Central memory CD8-positive, alpha-beta T cell (primary cell): ENCODE data around the gene SNTG2.

Experiments
- ATAC-seq: fragments of 150-1000 bp; cut with Tn5 transposase; replicated peaks from 2 replicates; pipeline ENCODE4 v1.10.0; 2022; ENCODE audit warnings: mild to moderate bottlenecking, moderate FRiP score, moderate number of reproducible peaks; ENCODE audit not compliant: poor library complexity, severe bottlenecking; ENCODE audit errors: extremely low read depth
- DNase-seq, 2 donors: peaks; one replicate each; pipeline ENCODE4 v3.0.0; 2021; ENCODE audit warnings: low spot score in 2 of 2
- H3K27ac Mint-ChIP-seq: one replicate; pipeline ENCODE4 v1.8.0; 2022; ENCODE audit warnings: low read depth, mild to moderate bottlenecking, moderate library complexity, mixed read lengths
- H3K27me3 Mint-ChIP-seq: one replicate; pipeline ENCODE4 v1.8.0; 2022; ENCODE audit warnings: mixed read lengths
- H3K36me3 Mint-ChIP-seq: one replicate; pipeline ENCODE4 v1.8.0; 2022; ENCODE audit warnings: mild to moderate bottlenecking, moderate library complexity, mixed read lengths; ENCODE audit not compliant: insufficient read depth
- H3K4me1 Mint-ChIP-seq: one replicate; pipeline ENCODE4 v1.8.0; 2022; ENCODE audit warnings: mixed read lengths
- H3K4me3 Mint-ChIP-seq: one replicate; pipeline ENCODE4 v1.8.0; 2022; ENCODE audit warnings: mild to moderate bottlenecking, moderate library complexity, mixed read lengths
- H3K9me3 Mint-ChIP-seq: one replicate; pipeline ENCODE4 v1.8.0; 2022; ENCODE audit warnings: mixed read lengths

The SNTG2 gene

DNA sequence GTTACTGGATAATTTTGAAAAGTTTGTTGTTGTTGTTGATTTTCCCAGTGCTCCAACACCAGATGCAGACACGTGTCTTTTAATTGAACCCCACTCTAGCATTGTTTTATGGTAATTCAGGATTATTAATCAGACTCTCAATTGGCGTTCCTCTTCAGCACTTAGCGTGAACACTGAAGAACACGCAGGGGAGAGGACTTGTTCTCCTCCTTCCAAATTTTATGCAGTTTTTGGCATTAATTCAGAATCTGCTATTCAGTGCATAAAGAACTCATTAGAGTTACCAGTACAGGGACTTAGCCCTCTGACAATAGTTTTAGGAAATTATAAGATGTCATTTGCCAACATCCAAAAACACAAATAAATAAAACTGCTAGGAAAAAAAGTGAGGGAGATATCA lies 75.5 kb downstream of the SNTG2 start:
- Mint-ChIP-seq H3K36me3 (no peaks in the 10 kb centered on the region), H3K4me3 (no peak overlapping the region)
- DNase-seq, result no peak

DNA sequence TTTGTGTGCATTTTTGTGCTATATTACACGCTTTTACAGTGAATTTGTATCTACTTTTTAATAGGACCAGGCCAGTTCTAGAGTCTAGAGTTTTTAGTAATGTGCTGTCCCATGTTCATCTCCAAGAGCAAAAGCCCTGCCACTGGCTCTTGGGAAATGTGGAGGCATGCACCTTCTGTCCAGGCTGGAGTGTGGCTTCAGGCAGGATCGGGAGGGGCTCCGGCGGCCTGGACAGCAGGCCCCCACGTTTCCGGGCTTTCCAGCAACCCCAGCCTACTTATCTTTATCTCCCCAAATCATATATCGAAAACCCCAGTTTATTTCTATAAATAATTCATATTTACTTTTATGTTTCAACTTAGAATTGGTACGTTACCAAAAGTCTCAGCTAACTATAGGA lies 78.2 kb downstream of the SNTG2 start:
- no peak for DNase-seq
- ATAC-seq, result no peak
- Mint-ChIP-seq H3K27ac (no peak overlapping the region), H3K4me3 (no peak overlapping the region), H3K4me1 (peaks cover 9% of the 10 kb centered on the region), H3K27me3 (peaks cover 10% of the 10 kb centered on the region), H3K9me3 (no peaks in the 10 kb centered on the region), H3K36me3 (no peaks in the 10 kb centered on the region)

More for the DNA sequence above, 75.5 kb downstream of the SNTG2 start:
- Mint-ChIP-seq H3K4me1 (no peaks in the 10 kb centered on the region), H3K27me3 (peaks cover 10% of the 10 kb centered on the region), H3K9me3 (no peaks in the 10 kb centered on the region), H3K27ac (no peak overlapping the region)
- no peak for ATAC-seq

DNA sequence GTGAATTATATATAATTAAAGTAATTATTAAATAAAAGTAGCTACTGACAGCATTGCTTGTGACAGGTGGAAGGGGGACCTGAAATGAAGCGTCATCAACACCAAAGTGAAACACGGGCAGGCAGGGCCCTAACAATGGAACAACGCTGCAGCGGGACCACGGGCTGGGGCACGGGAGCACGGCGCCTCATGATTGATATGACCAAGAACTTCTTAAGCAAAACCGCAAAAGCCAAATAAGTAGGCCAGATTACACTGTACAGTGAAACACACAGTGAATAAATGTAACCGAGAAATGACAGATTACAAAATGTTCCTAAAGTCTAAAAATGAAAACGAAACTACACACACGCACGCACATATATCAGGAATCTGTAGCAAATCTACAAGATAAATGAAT lies 81.4 kb downstream of the SNTG2 start:
- no peak for DNase-seq
- Mint-ChIP-seq H3K27ac (peak overlapping the region; percentile 61), H3K4me3 (peak overlapping the region; percentile 74), H3K36me3 (no peaks in the 10 kb centered on the region), H3K4me1 (peaks cover 9% of the 10 kb centered on the region), H3K9me3 (no peaks in the 10 kb centered on the region), H3K27me3 (peaks cover 18% of the 10 kb centered on the region)
- ATAC-seq, result no peak

DNA sequence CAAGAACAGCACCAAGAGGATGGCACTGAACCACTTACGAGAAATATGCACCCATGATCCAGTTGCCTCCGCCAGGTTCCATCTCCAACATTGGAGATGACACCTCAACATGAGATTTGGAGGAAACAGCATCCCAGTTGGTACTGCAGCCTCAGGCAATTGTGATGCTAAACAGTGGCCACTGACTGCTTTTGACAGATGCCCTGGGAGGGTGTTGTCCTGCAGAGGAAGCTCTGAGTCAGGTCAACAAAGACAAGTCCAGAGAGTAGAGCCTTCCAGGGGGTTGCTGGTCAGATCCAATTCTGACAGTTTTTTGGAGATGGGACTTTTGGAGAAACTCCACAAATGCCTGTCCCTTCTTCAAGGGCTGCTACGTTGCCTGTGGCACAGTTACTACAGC lies 82.4 kb downstream of the SNTG2 start:
- H3K4me3 Mint-ChIP-seq, result no peak overlapping the region
- peaks cover 16% of the 10 kb centered on the region for H3K27me3 Mint-ChIP-seq
- DNase-seq, result no peak
- H3K9me3 Mint-ChIP-seq, result no peaks in the 10 kb centered on the region
- peaks cover 9% of the 10 kb centered on the region for H3K4me1 Mint-ChIP-seq
- H3K36me3 Mint-ChIP-seq, result no peaks in the 10 kb centered on the region
- H3K27ac Mint-ChIP-seq, result no peak overlapping the region
- no peak for ATAC-seq

DNA sequence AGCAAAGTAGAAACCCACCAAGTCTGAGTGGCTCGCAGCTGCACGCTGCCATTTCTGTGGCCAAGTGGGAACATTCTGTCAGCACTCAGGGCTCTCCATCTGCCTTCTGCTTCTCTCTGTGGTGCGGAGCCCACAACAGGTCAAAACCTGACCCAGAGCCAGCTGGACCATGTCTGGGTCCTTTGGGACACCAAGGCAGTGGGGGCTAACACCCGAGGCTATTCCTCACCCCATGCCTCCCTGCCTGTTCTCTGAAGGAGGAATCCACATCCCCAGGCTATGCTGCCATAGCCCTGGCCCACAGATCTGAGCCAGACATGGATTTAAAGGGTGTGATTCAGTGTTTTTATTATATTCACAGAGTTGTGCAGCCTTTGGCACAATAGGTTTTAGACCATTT lies 86.4 kb downstream of the SNTG2 start:
- H3K27ac Mint-ChIP-seq, result no peak overlapping the region
- peaks cover 8% of the 10 kb centered on the region for H3K4me1 Mint-ChIP-seq
- peaks cover 25% of the 10 kb centered on the region for H3K27me3 Mint-ChIP-seq
- H3K4me3 Mint-ChIP-seq, result no peak overlapping the region
- ATAC-seq (no peak), DNase-seq (no peak)
- peaks cover 2% of the 10 kb centered on the region for H3K36me3 Mint-ChIP-seq
- no peaks in the 10 kb centered on the region for H3K9me3 Mint-ChIP-seq

DNA sequence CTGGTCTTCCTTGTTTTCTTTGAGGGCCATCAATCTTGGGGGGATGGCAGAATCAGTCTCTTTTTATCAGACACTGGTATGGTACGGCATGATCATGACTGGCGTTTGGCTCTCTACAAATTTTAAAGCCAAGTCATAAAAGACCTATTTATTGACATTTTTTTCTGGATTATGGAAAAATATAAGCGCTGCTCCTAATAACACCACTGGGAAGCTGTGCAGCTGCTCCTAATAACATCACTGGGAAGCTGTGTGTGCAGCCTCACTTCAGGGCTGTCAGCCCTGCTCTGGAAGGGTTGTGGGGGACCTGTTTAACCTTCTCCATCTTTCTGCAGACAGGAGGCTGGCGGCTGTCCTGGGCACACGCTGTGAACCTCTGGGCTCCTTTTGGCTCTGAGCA lies 88.9 kb downstream of the SNTG2 start:
- peaks cover 2% of the 10 kb centered on the region for H3K36me3 Mint-ChIP-seq
- no peaks in the 10 kb centered on the region for H3K4me1 Mint-ChIP-seq
- ATAC-seq (no peak), DNase-seq (no peak)
- no peak overlapping the region for H3K4me3 Mint-ChIP-seq
- no peaks in the 10 kb centered on the region for H3K9me3 Mint-ChIP-seq
- H3K27me3 Mint-ChIP-seq, result peaks cover 25% of the 10 kb centered on the region
- no peak overlapping the region for H3K27ac Mint-ChIP-seq

DNA sequence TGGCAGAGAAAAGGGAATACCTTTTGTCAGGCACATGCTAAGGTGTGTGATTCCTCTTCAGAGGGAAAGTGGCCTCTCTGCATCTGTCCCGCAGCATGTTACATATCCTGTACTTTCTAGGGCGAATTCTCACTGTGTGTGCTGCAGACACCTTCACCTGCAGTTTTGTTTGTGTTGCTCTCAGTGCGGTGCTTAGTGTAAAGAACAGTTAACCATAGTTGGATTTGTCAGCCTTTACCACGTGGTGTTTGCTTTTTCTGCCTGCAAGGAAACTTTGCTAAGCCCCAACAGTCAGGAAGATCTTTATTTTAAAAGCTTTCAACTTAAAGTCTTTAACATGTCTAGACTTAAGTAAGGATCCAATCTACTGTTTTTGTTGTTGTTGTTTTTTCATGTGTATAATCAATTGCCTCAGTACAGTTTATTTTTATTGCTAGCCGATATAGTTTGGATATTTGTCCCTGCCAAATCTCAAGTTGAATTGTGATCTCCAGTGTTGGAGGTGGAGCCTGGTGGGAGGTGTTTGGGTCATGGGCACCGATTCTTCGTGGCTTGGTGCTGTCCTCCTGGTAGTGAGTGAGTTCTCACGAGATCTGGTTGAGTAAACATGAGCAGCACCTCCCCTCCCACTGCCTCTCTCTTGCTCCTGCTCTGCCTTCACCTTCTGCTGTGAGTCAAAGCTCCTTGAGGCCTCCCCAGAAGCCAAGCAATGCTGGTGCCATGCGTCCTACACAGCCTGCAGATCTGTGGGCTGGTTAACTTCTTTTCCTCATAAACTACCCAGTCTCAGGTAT lies 90.6 kb downstream of the SNTG2 start:
- H3K4me3 Mint-ChIP-seq, result no peak overlapping the region
- H3K27ac Mint-ChIP-seq, result no peak overlapping the region
- peaks cover 2% of the 10 kb centered on the region for H3K36me3 Mint-ChIP-seq
- no peak for ATAC-seq
- no peak for DNase-seq
- H3K9me3 Mint-ChIP-seq, result no peaks in the 10 kb centered on the region
- H3K4me1 Mint-ChIP-seq, result no peaks in the 10 kb centered on the region
- peaks cover 24% of the 10 kb centered on the region for H3K27me3 Mint-ChIP-seq

DNA sequence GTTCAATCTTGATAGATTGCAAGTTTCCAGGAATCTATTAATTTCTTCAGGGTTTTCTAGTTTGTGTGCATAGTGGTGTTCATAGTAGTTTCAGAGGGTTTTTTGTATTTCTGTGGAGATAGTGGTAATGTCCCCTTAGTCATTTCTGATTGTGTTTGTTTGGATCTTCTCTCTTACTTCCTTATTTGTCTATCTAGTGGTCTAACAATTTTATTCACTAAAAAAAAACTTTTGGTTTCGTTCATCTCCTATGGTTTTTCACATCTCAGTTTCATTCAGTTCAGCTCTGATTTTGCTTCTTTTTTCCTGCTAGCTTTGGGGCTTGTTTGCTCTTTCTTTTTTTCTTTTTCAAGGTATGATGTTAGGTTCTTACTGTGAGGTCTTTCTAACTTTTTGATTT lies 94.5 kb downstream of the SNTG2 start:
- Mint-ChIP-seq H3K4me1 (no peaks in the 10 kb centered on the region), H3K9me3 (peaks cover 6% of the 10 kb centered on the region), H3K27me3 (peaks cover 41% of the 10 kb centered on the region), H3K36me3 (peaks cover 2% of the 10 kb centered on the region), H3K27ac (no peak overlapping the region), H3K4me3 (no peak overlapping the region)
- DNase-seq (no peak), ATAC-seq (no peak)

DNA sequence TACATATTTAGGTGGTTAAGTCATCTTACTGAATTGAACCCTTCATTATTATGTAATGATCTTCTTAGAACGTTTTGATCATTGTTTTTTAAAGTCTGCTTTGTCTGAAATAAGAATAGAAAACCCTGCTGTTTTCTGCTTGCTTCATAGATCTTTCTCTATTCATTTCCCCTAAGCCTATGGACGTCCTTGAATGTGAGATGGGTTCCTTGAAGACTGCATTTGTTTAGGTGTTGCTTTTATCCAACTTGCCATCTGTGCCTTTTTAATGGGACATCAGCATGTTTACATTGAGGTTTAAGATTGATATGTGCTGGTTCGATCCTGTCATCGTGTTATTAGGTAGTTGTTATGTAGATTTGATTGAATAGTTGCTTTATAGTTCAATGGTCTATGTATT lies 95.4 kb downstream of the SNTG2 start:
- Mint-ChIP-seq H3K27ac (no peak overlapping the region), H3K9me3 (peaks cover 6% of the 10 kb centered on the region)

DNA sequence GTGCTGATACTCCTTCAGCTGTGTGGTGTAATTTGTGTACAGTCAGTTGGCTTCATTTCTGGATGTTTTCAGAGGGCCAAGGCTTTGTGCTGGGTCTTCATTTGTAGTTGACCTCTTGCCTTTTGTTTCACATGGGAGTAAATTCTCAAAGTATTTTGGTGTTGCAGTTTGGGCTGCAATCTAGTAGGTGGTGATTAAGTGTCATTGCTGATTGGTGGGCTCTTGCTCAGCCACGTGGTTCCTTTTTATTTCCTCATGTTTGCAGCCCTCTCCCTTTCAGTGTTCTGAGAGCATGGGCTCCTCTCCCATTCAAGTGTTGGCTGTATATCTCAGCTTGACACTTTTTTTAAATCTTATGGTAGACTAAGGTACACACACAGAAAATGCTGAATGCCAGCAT lies 96.8 kb downstream of the SNTG2 start:
- Mint-ChIP-seq H3K4me1 (no peaks in the 10 kb centered on the region), H3K4me3 (no peak overlapping the region), H3K27me3 (peaks cover 45% of the 10 kb centered on the region), H3K9me3 (peaks cover 6% of the 10 kb centered on the region), H3K27ac (no peak overlapping the region), H3K36me3 (no peaks in the 10 kb centered on the region)
- ATAC-seq (no peak), DNase-seq (no peak)

More for the DNA sequence above, 95.4 kb downstream of the SNTG2 start:
- H3K4me3 Mint-ChIP-seq, result no peak overlapping the region
- no peak for ATAC-seq
- no peak for DNase-seq
- peaks cover 40% of the 10 kb centered on the region for H3K27me3 Mint-ChIP-seq
- no peaks in the 10 kb centered on the region for H3K36me3 Mint-ChIP-seq
- no peaks in the 10 kb centered on the region for H3K4me1 Mint-ChIP-seq

DNA sequence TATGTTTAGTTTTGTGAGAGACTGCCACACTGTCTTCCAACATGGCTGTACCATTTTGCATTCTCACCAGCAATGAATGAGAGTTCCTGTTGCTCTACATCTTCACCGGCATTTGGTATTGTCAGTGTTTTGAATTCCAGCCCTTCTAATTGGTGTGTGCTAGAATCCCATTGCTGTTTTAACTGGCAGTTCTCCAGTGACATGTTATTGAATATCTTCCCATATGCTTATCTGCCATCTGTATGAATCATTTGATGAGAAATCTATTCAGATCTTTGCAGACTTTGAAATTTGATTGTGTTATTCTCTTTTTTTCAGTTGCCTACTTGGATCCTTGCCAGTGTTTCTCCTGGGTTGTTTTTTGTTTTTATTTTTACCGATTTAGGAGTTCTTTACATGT lies 99.0 kb downstream of the SNTG2 start:
- Mint-ChIP-seq H3K9me3 (peaks cover 6% of the 10 kb centered on the region), H3K36me3 (no peaks in the 10 kb centered on the region), H3K4me3 (no peak overlapping the region), H3K27ac (no peak overlapping the region), H3K27me3 (peaks cover 62% of the 10 kb centered on the region), H3K4me1 (no peaks in the 10 kb centered on the region)
- DNase-seq, result no peak
- ATAC-seq, result no peak

DNA sequence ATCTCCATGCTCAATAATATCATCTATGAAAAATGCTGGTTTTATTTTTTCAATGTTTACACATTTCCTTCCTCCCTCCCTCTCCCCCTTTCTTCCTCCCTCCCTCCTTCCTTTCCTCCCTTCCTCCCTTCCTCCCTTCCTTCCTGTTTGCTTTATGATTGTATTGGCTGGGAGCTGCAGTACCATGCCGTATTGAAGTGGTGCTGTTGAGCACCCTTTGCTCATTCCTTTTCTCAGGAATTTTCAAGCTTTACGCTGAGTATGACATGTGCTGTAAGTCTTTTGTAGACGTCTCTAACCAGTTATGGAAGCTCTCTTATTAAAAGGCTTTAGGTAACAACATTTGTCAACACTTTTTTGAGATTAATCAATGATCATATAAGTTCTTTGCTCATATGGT lies 100.4 kb downstream of the SNTG2 start:
- H3K9me3 Mint-ChIP-seq, result peaks cover 6% of the 10 kb centered on the region
- H3K4me3 Mint-ChIP-seq, result no peak overlapping the region
- no peak for DNase-seq
- no peaks in the 10 kb centered on the region for H3K4me1 Mint-ChIP-seq
- H3K27ac Mint-ChIP-seq, result no peak overlapping the region
- no peaks in the 10 kb centered on the region for H3K36me3 Mint-ChIP-seq
- peaks cover 56% of the 10 kb centered on the region for H3K27me3 Mint-ChIP-seq
- ATAC-seq, result no peak

DNA sequence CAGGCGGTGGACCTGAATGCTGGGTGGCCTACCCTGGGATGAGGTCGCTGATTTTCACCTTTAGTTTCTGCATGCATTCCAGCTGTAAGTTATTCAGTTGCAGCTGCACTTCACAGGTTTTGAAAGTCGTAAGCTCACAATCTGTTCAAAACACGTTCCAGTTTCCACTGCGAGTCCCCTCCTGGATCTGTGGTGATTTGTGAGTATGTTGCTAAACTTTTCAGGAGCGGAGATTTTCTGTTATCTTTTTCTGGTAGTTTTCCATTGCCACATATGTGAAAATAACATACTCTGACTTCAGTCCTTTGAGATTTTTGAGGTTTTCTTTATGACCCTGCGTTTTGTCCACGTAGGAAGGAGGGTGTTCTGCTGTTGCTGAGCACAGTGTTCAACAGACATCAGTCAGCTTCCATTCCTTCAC lies 102.1 kb downstream of the SNTG2 start:
- Mint-ChIP-seq H3K27me3 (peaks cover 40% of the 10 kb centered on the region), H3K27ac (no peak overlapping the region), H3K36me3 (no peaks in the 10 kb centered on the region), H3K4me3 (no peak overlapping the region), H3K4me1 (no peaks in the 10 kb centered on the region), H3K9me3 (peaks cover 6% of the 10 kb centered on the region)
- ATAC-seq (no peak), DNase-seq (no peak)
